ENCODE data around the gene TBPL1.
"Not testable (repeated sequence)": the region's sequence is repeated elsewhere in the genome, so short reads cannot be mapped to it uniquely, and the experiment has no call there.

TBPL1 gene

DNA sequence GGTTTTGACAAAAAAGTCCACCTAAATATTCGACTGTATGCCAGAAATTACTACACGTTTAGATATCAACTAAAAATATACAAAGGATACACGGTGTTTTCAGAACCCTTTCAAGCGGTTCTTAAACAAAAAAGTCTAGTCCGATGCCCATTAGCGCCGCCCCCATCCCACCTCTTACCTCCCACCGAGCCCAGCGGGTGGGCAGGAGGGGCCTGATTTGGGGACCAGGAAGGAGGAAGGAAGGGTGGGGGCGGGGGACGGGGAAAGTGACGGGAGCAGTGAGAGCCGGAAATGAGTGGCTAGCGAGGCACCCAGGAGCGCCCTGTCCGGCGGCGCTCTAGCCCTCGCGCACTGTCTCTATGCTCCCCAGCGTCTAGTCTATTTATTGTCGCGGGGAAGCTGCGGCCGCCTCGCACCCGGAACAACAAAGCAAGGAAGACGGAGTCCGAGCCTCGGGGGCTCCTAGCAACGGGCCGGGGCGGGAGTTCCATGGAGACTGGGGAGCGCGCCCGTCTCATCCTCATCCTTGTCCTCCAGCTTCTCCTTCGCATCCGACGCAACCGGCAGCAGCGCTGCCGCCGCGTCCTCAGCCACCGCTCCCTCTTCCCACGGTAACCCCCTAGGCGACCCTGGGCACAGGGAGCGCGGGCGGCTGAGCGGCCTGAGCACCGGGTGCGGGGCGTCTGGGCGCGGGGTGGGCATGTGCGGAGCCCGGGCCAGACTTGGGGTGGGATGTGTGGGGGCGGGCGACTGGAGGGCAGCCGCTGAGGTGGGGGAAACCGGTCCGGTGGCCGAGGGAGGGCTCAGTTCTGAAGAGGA is at the start of gene TBPL1:
TBPL1 (plus strand) TSS at position 410 of the 819 bp plus-strand sequence. CDS start 26,902 bp downstream, outside the sequence.
- peak; percentile 97 for DNase-seq (ENCODE audit: low read depth, low spot score)

GRCh38 chr6:133903855-133904254 is 49.2 kb upstream of the TBPL1 start:
- DNase-seq (ENCODE audit: low read depth, low spot score): no peak

- no peak for DNase-seq (ENCODE audit: low read depth, low spot score)
These were observed 47.0 kb upstream of the TBPL1 start for GRCh38 chr6:133906050-133906449.

DNA sequence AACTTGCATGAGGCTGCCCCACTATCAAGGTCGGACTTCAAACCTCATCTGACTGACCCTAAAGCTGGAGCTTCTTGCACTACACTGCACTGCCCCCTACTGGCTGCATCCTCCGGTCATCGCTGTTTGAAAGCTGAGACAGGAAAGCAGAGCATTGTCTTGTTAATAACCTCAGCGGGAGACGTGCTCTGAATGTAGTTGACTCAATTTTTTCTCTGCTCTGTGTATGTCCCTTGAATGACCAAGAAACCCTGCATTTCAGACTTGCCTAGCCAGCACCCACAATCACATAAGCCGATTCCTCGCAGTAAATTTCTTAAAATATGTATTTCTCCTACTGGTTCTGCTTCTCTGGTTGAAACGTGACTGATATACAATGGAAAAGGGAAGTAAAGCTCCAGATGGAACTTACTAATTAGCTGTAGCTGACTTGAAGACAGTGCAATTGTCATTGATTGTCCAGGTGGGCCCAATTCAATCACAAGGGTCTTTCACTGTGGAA is 36.3 kb upstream of the TBPL1 start:
- peak; percentile 94 for DNase-seq (ENCODE audit: low read depth, low spot score)

DNA sequence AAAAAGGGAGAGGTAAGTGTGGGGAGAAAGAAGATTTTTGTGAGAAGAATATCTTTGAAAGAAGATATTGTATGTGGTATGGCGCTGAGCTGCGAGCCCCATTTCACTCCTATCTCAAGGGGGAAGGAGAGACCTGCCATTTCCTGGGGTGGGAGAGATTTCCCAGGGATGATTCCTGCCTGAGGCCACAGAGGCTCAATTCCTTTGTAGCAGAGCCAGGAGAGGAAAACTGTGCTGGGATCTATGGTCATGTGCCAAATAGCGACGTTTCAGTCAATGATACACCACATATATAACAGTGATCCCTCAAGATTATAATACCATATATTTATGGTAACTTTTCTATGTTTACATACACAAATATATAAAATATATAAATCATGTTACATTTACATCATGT is 35.2 kb upstream of the TBPL1 start:
- DNase-seq (ENCODE audit: low read depth, low spot score): peak; percentile 51

DNA sequence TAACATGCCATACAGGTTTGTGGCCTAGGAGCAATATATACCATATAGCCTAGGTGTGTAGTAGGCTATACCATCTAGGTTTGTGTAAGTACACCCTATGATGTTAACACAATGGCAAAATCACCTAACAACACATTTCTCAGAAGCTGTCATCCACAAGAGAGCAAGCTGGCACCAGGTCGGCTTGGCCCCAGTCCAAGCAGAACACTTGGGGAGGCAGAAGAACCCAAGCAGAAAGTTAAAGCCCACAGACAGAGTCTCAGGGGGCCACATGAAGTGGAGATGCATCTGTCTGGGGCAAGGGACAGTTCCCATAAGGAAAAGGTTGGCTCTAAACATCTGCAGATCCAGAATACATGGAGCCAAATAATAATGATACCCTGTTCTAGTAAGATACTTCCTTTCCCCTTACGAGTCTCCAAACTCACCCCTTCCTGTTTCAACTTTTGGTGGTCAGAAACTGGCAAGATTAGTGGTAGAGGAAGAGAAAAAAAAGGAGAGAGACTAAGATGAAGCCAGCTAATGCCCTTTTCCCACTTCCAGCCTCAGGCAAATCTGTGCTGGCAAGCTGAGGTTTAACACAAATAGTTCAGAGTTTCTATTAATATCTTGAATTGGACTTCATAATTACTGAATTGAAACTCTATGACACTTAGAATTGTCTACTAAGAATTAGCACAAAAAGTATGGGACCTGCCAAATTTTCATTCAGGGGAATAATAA is 34.7 kb upstream of the TBPL1 start:
- DNase-seq (ENCODE audit: low read depth, low spot score): no peak

DNA sequence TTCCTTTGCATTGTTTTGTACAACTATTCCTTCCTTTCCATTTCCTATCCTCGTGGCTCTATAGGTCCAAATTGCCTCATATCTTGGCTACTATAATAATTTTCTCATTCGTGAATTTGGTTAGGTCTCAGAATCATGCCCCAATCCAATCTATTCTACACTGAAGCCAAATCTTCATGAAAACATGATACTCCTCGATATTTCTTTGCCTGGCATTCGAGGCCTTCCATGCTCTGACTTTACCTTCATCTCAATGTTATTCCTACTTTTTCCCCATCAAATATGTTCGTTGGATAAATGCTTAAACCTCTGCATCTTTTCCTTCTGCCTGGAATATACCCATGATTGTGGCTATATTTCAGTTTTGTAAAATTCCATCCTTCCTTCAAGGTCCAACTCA is 33.7 kb upstream of the TBPL1 start:
- no peak for DNase-seq (ENCODE audit: low read depth, low spot score)

GRCh38 chr6:133921249-133921859 is 31.7 kb upstream of the TBPL1 start:
- peak; percentile 67 for DNase-seq (ENCODE audit: low read depth, low spot score)

DNA sequence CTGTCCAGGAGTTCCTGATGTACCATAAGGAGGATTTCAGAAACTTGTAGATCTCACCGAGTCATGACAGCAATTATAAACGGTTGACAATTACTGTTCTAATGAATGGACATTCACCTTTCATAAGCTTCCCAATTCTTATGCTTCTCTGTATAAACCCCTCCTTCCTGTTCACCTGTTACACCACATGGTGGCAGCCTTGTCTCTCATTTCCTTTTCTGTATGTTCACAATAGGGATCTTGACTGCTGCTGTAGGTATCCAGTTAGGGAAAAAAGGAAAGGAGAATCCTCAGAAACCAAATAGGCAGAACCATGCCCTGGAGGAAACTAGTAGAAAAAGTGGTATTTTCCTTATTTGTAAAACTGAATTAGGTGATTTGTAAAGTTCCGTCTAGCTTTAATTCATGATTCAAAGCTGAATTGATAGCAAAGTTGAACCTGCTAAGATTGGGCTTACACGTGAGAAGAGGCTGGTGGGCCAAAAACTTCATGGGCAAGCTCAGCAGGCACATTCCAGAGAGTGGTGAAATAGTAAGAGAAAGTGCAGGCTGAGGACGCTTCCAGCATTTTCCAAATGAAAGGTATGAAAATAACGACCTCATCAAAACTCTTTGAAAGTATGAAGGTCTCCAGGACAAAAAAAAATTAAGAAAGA is 29.0 kb upstream of the TBPL1 start:
- peak; percentile 64 for DNase-seq (ENCODE audit: low read depth, low spot score)

DNA sequence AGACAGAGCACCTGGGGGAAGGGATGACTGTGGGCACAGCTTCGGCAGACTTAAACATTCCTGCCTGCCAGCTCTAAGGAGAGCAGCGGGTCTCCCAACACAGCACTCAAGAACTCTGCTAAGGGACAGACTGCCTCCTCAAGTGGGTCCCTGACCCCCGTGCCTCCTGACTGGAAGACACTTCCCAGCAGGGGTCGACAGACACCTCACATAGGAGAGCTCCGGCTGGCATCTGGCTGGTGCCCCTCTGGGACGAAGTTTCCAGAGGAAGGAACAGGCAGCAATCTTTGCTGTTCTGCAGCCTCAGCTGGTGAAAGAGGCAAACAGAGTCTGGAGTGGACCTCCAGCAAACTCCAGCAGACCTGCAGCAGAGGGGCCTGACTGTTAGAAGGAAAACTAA is 21.8 kb upstream of the TBPL1 start:
- DNase-seq (ENCODE audit: low read depth, low spot score): not testable (repeated sequence)

DNA sequence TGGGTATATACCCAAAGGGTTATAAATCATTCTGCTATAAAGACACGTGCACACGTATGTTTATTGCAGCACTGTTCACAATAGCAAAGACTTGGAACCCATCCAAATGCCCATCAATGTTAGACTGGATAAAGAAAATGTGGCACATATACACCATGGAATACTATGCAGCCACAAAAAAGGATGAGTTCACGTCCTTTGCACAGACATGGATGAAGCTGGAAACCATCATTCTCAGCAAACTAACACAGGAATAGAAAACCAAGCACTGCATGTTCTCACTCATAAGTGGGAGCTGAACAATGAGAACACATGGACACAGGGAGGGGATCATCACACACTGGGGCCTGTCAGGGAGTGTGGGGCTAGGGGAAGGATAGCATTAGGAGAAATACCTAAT is 16.7 kb upstream of the TBPL1 start:
- DNase-seq (ENCODE audit: low read depth, low spot score): not testable (repeated sequence)

DNA sequence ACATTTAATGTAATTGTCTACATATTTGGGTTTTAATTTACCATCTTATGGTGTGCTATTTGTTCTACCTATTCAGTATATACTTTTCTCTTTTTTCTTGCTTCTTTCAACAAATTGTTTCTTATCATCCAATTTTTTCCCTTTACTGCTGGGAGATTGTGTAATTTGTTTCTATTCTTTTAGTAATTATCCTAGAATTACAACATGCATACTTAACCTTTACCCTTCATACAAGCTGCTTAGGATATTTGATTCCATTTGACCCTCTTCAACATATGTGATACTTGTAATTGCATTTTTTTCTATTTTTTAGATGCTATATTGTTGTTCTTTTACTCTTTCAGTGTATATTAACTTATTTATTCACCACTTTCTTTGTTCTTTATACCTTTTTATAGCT is 15.1 kb upstream of the TBPL1 start:
- DNase-seq (ENCODE audit: low read depth, low spot score): no peak

DNA sequence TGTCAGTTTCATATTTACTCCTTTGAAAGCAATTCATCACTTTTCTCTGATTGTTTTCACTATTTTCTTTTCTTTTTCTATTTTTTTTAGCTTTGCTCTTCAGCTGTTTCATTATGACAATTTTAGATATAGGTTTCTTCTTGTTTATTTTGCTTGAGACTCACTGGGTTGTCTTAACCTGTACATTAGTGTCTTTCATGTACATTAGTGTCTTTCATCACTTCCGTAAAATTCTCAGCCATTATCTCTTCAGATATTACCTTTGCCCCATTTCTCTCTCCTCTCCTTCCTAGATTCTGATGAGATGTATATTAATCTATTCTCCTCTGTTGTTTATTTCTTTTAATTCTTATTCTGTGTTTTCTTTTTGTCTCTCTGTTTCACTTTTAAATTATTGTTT is 14.5 kb upstream of the TBPL1 start:
- DNase-seq (ENCODE audit: low read depth, low spot score): no peak

DNA sequence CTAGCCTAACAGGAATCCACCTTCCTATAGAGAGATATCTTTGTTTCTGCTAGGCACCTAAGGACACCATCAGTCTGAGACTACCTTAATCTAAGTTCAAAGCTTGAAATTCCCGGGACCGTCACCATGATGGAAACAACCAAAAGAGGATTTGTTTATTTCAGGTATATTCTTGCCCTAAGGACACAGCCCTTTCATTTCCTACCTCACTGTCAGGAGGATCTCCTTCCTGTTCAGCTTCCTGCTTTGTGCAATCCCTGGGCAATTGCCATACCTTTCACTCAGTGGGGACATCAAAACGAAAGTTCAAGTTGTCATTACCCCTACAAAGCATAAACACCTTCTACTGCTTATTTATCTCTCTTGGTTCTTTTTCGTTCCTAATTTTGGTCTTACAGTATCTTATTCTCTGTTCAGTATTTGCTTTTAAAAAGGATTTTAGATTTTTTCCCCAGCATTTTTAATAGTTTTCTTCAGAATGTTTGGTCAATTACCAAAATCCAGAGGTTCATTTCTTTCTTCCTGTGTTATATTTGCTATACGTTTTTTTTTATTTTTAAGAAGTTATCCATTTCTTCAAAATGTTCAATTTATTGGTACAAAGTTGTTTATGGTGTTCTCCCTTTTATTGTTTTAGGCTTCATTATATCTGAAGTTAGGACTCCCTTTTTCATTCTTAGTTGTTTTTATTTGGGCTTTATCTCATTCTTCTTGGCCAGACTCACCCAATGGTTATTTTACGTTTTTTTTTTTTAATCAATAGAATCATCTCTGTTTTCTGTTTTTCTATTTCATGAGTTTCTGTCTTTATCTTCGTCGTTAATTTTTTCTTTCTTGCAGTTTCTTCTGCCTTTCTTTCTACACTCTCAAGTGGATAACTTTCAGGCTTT is 13.0 kb upstream of the TBPL1 start:
- DNase-seq (ENCODE audit: low read depth, low spot score): no peak

GRCh38 chr6:133945158-133945557 is 7.9 kb upstream of the TBPL1 start:
- DNase-seq (ENCODE audit: low read depth, low spot score): peak; percentile 13

DNA sequence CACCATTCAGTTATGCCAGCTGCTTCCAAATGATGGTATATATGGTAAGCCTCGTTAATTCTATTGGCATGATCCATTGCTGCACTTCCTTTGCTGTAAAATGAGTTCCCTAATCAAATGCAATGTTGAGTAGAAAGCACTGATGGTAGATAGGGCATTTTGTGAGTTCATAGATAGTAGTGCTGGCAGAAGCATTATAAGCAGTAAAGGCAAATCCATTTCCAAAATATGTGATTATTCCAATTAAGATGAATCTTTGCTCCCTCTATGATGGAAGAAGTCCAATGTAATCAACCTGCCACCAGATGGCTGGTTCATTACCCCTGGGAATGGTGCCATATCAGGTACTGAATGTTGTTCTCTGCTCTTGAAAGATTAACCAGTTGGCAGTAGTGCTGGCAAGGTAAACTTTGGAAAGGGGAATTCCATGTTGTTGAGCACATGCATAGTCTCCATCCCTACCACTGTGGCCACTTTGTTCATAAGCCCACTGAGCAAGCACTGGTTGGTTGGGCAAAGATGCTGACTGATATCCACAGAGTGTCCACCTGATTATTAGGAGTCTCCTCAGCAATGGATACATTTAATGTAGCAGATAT is 5.6 kb upstream of the TBPL1 start:
- DNase-seq (ENCODE audit: low read depth, low spot score): no peak

DNA sequence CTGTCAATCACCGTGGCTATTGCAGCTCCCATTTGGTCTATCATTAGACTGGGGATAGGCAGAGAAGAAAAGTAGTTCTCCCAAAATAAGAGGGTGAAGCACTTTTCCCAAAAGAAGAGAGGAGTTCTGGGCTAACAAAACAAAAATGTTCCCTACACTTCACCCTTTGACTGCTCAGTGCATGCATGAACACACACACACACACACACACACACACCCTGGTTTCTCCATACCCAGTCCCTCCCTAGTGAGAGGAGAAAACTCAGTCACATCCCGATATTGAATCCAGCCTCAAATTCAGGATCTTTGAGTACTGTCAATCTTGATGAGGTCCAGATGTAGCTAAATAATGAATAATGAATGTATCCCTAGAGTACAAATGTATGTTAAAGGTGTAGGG is 4.6 kb upstream of the TBPL1 start:
- no peak for DNase-seq (ENCODE audit: low read depth, low spot score)

- no peak for DNase-seq (ENCODE audit: low read depth, low spot score)
These were observed 1.8 kb upstream of the TBPL1 start for GRCh38 chr6:133951227-133951626.

DNA sequence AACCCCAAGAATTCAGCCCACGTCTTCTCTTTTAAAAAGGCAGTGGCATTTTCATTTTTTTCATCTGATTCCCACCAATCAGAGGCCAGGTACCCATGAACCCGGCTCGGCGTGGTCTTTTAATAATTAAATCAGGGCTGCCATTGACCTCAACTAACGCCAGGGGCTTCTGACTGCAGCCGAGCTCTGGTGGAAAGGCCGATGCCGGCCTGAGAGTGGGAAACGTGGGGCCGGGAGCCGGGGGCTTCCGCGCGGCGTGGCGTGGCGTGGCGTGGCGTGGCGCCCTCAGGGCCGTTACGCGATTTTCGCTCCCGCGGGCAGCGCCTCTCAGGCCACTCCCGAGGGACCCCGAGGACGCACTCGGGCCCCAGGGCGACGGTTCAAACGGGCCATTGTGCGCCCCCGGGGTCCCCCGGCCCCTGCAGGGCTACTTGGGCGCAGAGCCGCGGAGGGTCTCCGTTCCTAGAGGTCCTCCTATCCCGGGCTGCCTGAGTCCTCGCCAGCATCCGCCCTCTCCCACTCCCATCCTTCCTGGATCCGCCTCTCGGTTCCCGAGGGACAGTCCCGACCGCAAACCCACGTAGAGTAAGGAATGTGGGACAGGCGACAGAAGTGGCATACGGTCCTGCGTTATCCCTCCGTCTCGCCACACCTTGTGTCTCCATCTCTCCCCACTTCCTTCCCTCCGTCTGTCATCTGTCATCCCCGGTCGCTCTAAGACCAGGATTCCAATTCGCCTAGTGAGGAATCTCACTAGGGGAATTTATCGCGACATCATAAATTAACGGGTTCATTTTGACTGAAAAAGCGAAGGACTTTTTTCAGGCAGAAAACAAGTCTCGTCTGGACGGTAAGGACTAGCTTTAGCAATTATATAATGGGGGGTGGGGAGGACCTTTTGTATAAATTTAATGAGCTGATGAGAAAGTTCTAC is 876 bp upstream of the TBPL1 start:
- DNase-seq (ENCODE audit: low read depth, low spot score): peak; percentile 50

Data from ELF-1 (cell line).